Esophagus muscularis mucosa (tissue), 3 donors: ENCODE results near the gene PLS1.

Experiments used
- CTCF ChIP-seq, 3 experiments: fragments of 200-600 bp in 2 of 3; fragments of 450-650 bp in 1 of 3; sonication (generic) in 2 of 3; IDR thresholded peaks; one replicate each; pipeline ENCODE4 v1.5.1; 2017 to 2019; ENCODE audit warnings: antibody characterized with exemption in 3 of 3, mild to moderate bottlenecking in 2 of 3, moderate library complexity in 1 of 3
- POLR2A ChIP-seq: fragments of 450-650 bp; IDR thresholded peaks from one replicate; pipeline ENCODE4 v1.6.1; 2017; ENCODE audit warnings: antibody characterized with exemption, moderate library complexity, mild to moderate bottlenecking, low read depth
- POLR2AphosphoS5 ChIP-seq, 2 donors: sonication (generic); formaldehyde crosslinking; IDR thresholded peaks; one replicate each; pipeline ENCODE4 v1.6.1; 2017; ENCODE audit warnings: antibody characterized with exemption in 2 of 2

- TF ChIP-seq CTCF (IDR thresholded peaks at IDR 0.05) (no peak), POLR2A (no peak), POLR2AphosphoS5 (IDR thresholded peaks at IDR 0.05) (no peak)
Observed at GRCh38 chr3:142648950-142649349, 52.8 kb downstream of the PLS1 start.
